SK-N-MC (cell line): Measurements from ENCODE around the gene MKRN1.

Source experiments
- EZH2 ChIP-seq: fragments of 200-600 bp; sonication (generic); IDR thresholded peaks from one replicate; pipeline ENCODE4 v1.6.1; 2017; ENCODE audit warnings: antibody characterized with exemption
- POLR2AphosphoS5 ChIP-seq: IDR thresholded peaks from 2 replicates; pipeline ENCODE4 v1.6.1; 2012; ENCODE audit warnings: mild to moderate bottlenecking, low read depth, low read length, borderline replicate concordance

DNA sequence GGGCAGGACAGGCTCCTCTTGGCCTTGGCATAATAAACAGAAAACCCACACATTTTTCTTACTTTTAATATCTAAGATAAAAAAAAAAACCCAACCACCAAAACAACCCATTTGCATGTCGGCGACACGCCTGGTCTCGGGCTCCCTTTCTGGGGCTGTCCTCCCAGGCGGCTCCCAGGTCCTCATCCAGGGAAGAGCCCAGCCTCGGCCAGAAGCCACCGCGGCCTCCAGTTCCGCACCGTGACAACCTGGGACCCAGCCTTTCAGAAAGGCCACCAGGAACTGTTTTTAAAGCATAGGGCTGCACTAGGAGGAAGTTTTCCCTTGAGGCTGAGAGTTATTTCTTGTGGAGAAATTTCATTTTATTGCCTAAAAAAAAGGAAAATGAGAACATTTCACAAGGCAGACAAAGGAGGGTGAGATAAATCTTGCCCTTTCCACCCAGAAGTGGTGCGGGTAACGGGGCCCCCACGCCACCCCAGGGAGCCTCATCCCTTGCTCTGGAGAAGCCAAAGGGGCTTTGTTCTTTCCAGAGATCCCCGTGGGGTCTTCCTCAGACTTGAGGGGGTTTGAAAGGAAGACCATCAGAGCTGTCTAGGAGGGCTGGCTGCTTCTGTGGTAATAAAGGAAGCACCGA, 39.2 kb upstream of the MKRN1 start:
- TF ChIP-seq EZH2 (no peak), POLR2AphosphoS5 (no peak)
